GM18519 (cell line): Measurements from ENCODE around the gene TMEM132E.

ENCODE experiments used
- ATAC-seq: cut with Tn5 transposase; IDR thresholded peaks from one replicate; pipeline ENCODE4 v1.9.1; 2021; ENCODE audit warnings: mild to moderate bottlenecking, moderate library complexity; ENCODE audit not compliant: unreplicated experiment, low FRiP score

The TMEM132E gene

GRCh38 chr17:34656801-34657200 is 77.4 kb downstream of the TMEM132E start:
- no peak for ATAC-seq

GRCh38 chr17:34658811-34659560 is 79.6 kb downstream of the TMEM132E start:
- ATAC-seq: no peak

GRCh38 chr17:34663714-34664113 is 84.3 kb downstream of the TMEM132E start:
- ATAC-seq: no peak

GRCh38 chr17:34665150-34665806 is 85.9 kb downstream of the TMEM132E start:
- no peak for ATAC-seq

- ATAC-seq: no peak
These were observed 86.7 kb downstream of the TMEM132E start for GRCh38 chr17:34665819-34666763.

GRCh38 chr17:34667656-34668055 is 88.3 kb downstream of the TMEM132E start:
- ATAC-seq: no peak

- ATAC-seq: no peak
These were observed 88.8 kb downstream of the TMEM132E start for GRCh38 chr17:34668206-34668605.

- ATAC-seq: no peak
These were observed 90.1 kb downstream of the TMEM132E start for GRCh38 chr17:34669511-34669910.

- no peak for ATAC-seq
These were observed 91.2 kb downstream of the TMEM132E start for GRCh38 chr17:34670618-34671017.

- no peak for ATAC-seq
These were observed 91.8 kb downstream of the TMEM132E start for GRCh38 chr17:34671191-34671590.

GRCh38 chr17:34672176-34672785 is 92.9 kb downstream of the TMEM132E start:
- ATAC-seq: no peak

GRCh38 chr17:34673516-34673915 is 94.1 kb downstream of the TMEM132E start:
- ATAC-seq: no peak

- ATAC-seq: no peak
These were observed 94.9 kb downstream of the TMEM132E start for GRCh38 chr17:34673995-34674890.

- no peak for ATAC-seq
These were observed 95.8 kb downstream of the TMEM132E start for GRCh38 chr17:34675143-34675542.

GRCh38 chr17:34675605-34676004 is 96.2 kb downstream of the TMEM132E start:
- ATAC-seq: no peak

GRCh38 chr17:34680151-34680550 is 100.8 kb downstream of the TMEM132E start:
- no peak for ATAC-seq

GRCh38 chr17:34682305-34682704 is 102.9 kb downstream of the TMEM132E start:
- ATAC-seq: no peak

GRCh38 chr17:34683390-34683789 is 104.0 kb downstream of the TMEM132E start:
- ATAC-seq: no peak
